PC-9 (cell line): ENCODE data around the gene DBNL. TPM values are rescaled to one million over a fixed set of nuclear protein-coding genes. Genes with fewer than 3 reads are reported as not detected.

Source experiments
- microRNA-seq: library from miRNA; unstranded; fragments of <30 nt; microRNA quantifications from one replicate; pipeline ENCODE4 v1.2.0, GENCODE V29; 2021; ENCODE audit warnings: borderline number of aligned reads, borderline replicate concordance
- total RNA-seq: library from RNA; stranded (reverse); gene quantifications from 2 replicates; pipeline ENCODE4 v1.2.3, GENCODE V29; 2021

The DBNL gene
- total RNA-seq, 1 experiment from 2014 or later: 70.7 TPM

Small RNAs within 50 kb of the gene (microRNA-seq; reads per million reads assigned to microRNA genes)
- gene MIR6837: not detected
- gene MIR6838: 2.0 reads per million

Other genes starting within 250 kb of the DBNL start
- 239 and 301 TPM in 2 replicates for gene MRPS24, start 175.2 kb upstream of the DBNL start, total RNA-seq
- gene URGCP, start 138.1 kb upstream of the DBNL start, total RNA-seq: 45.7 and 49.5 TPM in 2 replicates
- gene UBE2D4, start 118.3 kb upstream of the DBNL start, total RNA-seq: 11.2 and 17.1 TPM in 2 replicates
- not detected in 2 replicates for gene SPDYE1, start 46.8 kb upstream of the DBNL start, total RNA-seq
- gene PGAM2, start 20.9 kb downstream of the DBNL start, total RNA-seq: 4.2 and 9.7 TPM in 2 replicates
- 58.8 and 59.1 TPM in 2 replicates for gene POLM, start 37.8 kb downstream of the DBNL start, total RNA-seq
- gene AEBP1, start 59.6 kb downstream of the DBNL start, total RNA-seq: 0.33 and 0.98 TPM in 2 replicates
- gene POLD2, start 78.8 kb downstream of the DBNL start, total RNA-seq: 217 and 249 TPM in 2 replicates
- gene MYL7, start 96.6 kb downstream of the DBNL start, total RNA-seq: not detected in 2 replicates
- not detected in 2 replicates for gene GCK, start 144.7 kb downstream of the DBNL start, total RNA-seq
- gene YKT6, start 156.3 kb downstream of the DBNL start, total RNA-seq: 109 and 142 TPM in 2 replicates